Smooth muscle cell of the brain vasculature (primary cell): ENCODE results near the gene GPR89B.
A peak's percentile ranks its signal among the peaks of the same experiment; 100 is the strongest.
"Not testable (repeated sequence)": the region's sequence is repeated elsewhere in the genome, so short reads cannot be mapped to it uniquely, and the experiment has no call there.

Experiments used
- DNase-seq: peaks from one replicate; pipeline ENCODE4 v3.0.0-alpha.2; 2012; ENCODE audit warnings: low read depth, low spot score

GPR89B gene

DNA sequence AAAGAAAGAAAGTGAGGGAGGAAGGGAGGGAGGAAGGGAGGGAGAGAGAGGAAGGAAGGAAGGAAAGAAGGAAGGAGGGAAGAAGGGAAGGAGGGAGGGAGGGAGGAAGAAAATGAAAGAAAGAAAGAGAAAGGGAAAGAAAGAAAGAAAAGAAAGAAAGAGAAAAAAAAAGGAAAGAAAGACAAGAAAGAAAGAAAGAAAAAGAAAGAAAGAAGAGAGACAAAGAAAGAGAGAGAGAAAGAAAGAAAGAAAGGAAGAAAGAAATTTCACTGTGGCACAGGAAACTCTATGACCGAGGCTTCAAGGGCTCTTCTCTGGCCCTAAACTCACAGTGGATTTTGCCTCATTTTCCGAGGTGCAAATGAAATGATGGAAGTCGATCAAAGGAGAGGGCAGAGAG is 104.0 kb downstream of the GPR89B start:
- DNase-seq = not testable (repeated sequence)

GRCh38 chr1:148032690-148033089 is 104.5 kb downstream of the GPR89B start:
- not testable (repeated sequence) for DNase-seq

GRCh38 chr1:148033147-148033546 is 104.9 kb downstream of the GPR89B start:
- DNase-seq = not testable (repeated sequence)

DNA sequence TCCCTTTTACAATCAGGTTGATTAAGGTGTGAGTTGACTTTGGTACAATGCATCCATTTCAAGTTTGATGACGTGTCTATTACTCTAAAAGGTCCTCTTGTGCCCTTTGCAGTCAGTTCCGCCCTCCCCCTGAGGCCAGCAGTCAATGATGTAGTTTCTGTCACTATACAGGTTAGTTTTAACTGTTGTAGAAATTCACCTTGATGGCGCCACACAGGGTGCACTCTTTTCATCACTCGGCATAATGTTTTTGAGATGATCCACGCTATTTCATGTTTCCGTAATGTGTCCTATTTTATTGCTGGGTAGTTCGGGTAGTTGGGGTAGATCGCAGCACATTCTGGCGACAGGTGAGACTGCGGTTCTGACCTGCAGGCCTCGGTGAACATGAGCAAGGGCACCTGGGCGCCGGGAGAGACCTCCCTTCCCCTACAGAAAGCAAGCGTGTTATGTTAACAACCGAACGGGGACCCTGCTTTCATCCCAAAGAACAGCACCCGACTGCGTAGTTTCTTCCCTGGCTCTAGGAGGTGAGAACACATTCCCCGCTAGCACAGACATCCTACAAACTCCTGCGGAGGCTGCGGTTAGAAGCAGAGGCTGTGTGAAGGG is 109.7 kb downstream of the GPR89B start:
- not testable (repeated sequence) for DNase-seq

- peak; percentile 67 for DNase-seq
These were observed 110.5 kb downstream of the GPR89B start for GRCh38 chr1:148038462-148039333.
